HG03139 (cell line): ENCODE data around the gene HSD11B1.
A peak's percentile ranks its signal among the peaks of the same experiment; 100 is the strongest.

Experiments
- ATAC-seq: cut with Tn5 transposase; IDR thresholded peaks from one replicate; pipeline ENCODE4 v1.9.1; 2021; ENCODE audit not compliant: unreplicated experiment

The HSD11B1 gene

GRCh38 chr1:209704584-209704983 is at the start of gene HSD11B1:
Gene HSD11B1 (plus strand): TSS chr1:209704846. CDS start chr1:209704943, 97 bp downstream.
- ATAC-seq: no peak

GRCh38 chr1:209655411-209656231 is 49.0 kb upstream of the HSD11B1 start:
- ATAC-seq: no peak

- no peak for ATAC-seq
These were observed 47.3 kb upstream of the HSD11B1 start for GRCh38 chr1:209657140-209657879.

- ATAC-seq: no peak
These were observed 46.7 kb upstream of the HSD11B1 start for GRCh38 chr1:209657918-209658317.

- peak; percentile 74 for ATAC-seq
These were observed 44.7 kb upstream of the HSD11B1 start for GRCh38 chr1:209659909-209660308.

- ATAC-seq: no peak
These were observed 43.6 kb upstream of the HSD11B1 start for GRCh38 chr1:209661071-209661470.

GRCh38 chr1:209662879-209663327 is 41.7 kb upstream of the HSD11B1 start:
- ATAC-seq: no peak

- ATAC-seq: no peak
These were observed 37.5 kb upstream of the HSD11B1 start for GRCh38 chr1:209667103-209667502.

- no peak for ATAC-seq
These were observed 36.9 kb upstream of the HSD11B1 start for GRCh38 chr1:209667708-209668107.

GRCh38 chr1:209670441-209671082 is 34.1 kb upstream of the HSD11B1 start:
- no peak for ATAC-seq

GRCh38 chr1:209672705-209673630 is 31.7 kb upstream of the HSD11B1 start:
- peak; percentile 81 for ATAC-seq

GRCh38 chr1:209673631-209674417 is 30.8 kb upstream of the HSD11B1 start:
- ATAC-seq: no peak

GRCh38 chr1:209674957-209675564 is 29.6 kb upstream of the HSD11B1 start, which contains the start of gene G0S2:
Gene G0S2 (plus strand): TSS chr1:209675412. CDS start chr1:209675685, 273 bp downstream.
- no peak for ATAC-seq

- ATAC-seq: no peak
These were observed 29.0 kb upstream of the HSD11B1 start for GRCh38 chr1:209675565-209676154.

- no peak for ATAC-seq
These were observed 25.6 kb upstream of the HSD11B1 start for GRCh38 chr1:209678981-209679539.

GRCh38 chr1:209685821-209686220 is 18.8 kb upstream of the HSD11B1 start:
- no peak for ATAC-seq

GRCh38 chr1:209686322-209686721 is 18.3 kb upstream of the HSD11B1 start:
- ATAC-seq: no peak

- ATAC-seq: no peak
These were observed 15.9 kb upstream of the HSD11B1 start for GRCh38 chr1:209688746-209689234.
